Measurements from ENCODE around the gene SNTB2. TPM values are rescaled to one million over a fixed set of nuclear protein-coding genes. Genes with fewer than 3 reads are reported as not detected.

Gene SNTB2
- total and polyA plus RNA-seq, 2 of the 8 experiments (the other 6 are each of a cell fraction or from before 2014, with no cell fraction given), result 6.0 to 16.1 TPM

DNA sequence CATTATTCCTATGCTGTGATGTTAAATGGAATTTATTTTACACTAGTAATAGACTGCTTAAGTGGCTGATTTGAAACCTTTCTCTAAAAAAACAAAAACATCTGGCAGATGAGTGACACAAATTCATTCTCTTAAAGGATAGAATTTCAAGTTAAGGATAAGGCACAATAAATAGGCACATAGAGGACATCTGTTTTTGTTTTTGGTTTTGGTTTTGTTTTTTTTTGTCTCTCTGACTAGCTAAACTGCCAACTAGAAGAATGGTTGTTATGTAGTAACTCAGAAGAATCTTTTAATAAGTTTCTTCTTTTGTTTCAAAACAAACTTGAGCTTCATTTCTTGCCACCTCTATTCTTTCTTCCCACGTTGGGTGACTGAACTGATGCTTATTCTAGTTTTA lies 119.1 kb downstream of the SNTB2 start:
- FAIRE-seq, result no peak
- no peak overlapping the region for H3K4me3 ChIP-seq (ENCODE audit: extremely low read depth in 1 of 4, insufficient read depth in 2 of 4, low read depth in 3 of 4, low read length in 4 of 4)
- no peak overlapping the region for H3K27ac ChIP-seq (ENCODE audit: low read depth, low read length)

More for the DNA sequence above, 119.1 kb downstream of the SNTB2 start:
- Histone ChIP-seq H3K4ac (replicated peaks; ENCODE audit: insufficient read length, low read depth, low read length) (no peak overlapping the region), H3K4me2 (ENCODE audit: insufficient read depth in 1 of 2, low read depth in 2 of 2, low read length in 2 of 2) (no peak overlapping the region), H3K9me3 (ENCODE audit: insufficient read depth in 2 of 2, low read depth in 1 of 2, low read length in 1 of 2) (no peaks in the 10 kb centered on the region), H2BK120ac (replicated peaks; ENCODE audit: low read depth, low read length) (no peak overlapping the region), H2BK20ac (ENCODE audit: low read length) (no peak overlapping the region), H4K91ac (replicated peaks; ENCODE audit: insufficient read length, low read length) (no peak overlapping the region), H3K79me1 (ENCODE audit: low read depth, low read length) (no peaks in the 10 kb centered on the region), H3K4me1 (replicated peaks in 1 of 4; ENCODE audit: control insufficient read depth in 3 of 4, insufficient read depth in 4 of 4, low read length in 3 of 4) (peaks cover 0 to 3% (median 0%) of the 10 kb centered on the region in 4 experiments; a peak in 1 of 7 replicates), H3K18ac (ENCODE audit: extremely low read depth, low read length) (no peak overlapping the region), H3K9ac (replicated peaks in 1 of 4; ENCODE audit: extremely low read depth in 1 of 4, low read depth in 3 of 4, low read length in 3 of 4) (no peak overlapping the region), H3K23me2 (ENCODE audit: low read depth, low read length) (no peaks in the 10 kb centered on the region), H4K8ac (ENCODE audit: extremely low read depth, insufficient read depth, low read length) (no peak overlapping the region), H4K20me1 (replicated peaks in 1 of 2; ENCODE audit: control insufficient read depth in 1 of 2, insufficient read depth in 2 of 2, low read length in 2 of 2) (no peaks in the 10 kb centered on the region), H2BK15ac (ENCODE audit: low read length) (no peak overlapping the region), H2AK5ac (ENCODE audit: low read depth, low read length) (no peak overlapping the region), H3K36me3 (ENCODE audit: control insufficient read depth in 2 of 4, insufficient read depth in 4 of 4, low read length in 3 of 4) (peaks cover 0 to 4% (median 2%) of the 10 kb centered on the region in 4 experiments; a peak in 3 of 8 replicates), H4K5ac (ENCODE audit: insufficient read length, low read depth, low read length) (no peak overlapping the region), H3K27me3 (replicated peaks in 1 of 4; ENCODE audit: control insufficient read depth in 3 of 4, extremely low read depth in 1 of 4, insufficient read depth in 3 of 4, low read length in 3 of 4) (no peaks in the 10 kb centered on the region), H2BK5ac (ENCODE audit: low read depth, low read length) (no peak overlapping the region), H2AFZ (ENCODE audit: low read length) (no peak overlapping the region), H3K79me2 (ENCODE audit: control insufficient read depth in 1 of 2, insufficient read depth in 2 of 2, low read length in 2 of 2) (no peaks in the 10 kb centered on the region), H3K14ac (ENCODE audit: insufficient read length) (no peak overlapping the region), H3K23ac (ENCODE audit: insufficient read length) (no peak overlapping the region), H2BK12ac (ENCODE audit: low read depth, low read length) (no peak overlapping the region), H3K56ac (replicated peaks; ENCODE audit: insufficient read length, low read depth, low read length) (no peak overlapping the region)
- CTCF ChIA-PET (ENCODE audit: partially characterized antibody), result interaction anchor here (1.5 kb wide), 1 partner anchor 113 kb away, joined by 3 read pairs; no protein-coding TSS in a partner anchor
- POLR2A ChIA-PET (ENCODE audit: partially characterized antibody), result interaction anchor here (0.7 kb wide), 1 partner anchor 20 kb away, joined by 4 read pairs; no protein-coding TSS in a partner anchor
- TF ChIP-seq BRCA1 (IDR thresholded peaks at IDR 0.05; ENCODE audit: low read depth, low read length), result no peak
- TF ChIP-seq CTCF (IDR thresholded peaks at IDR 0.05; ENCODE audit: control extremely low read depth in 1 of 3, insufficient read depth in 1 of 3, low read depth in 1 of 3, low read length in 3 of 3), result no peak
- no peak for TF ChIP-seq PHF8 (conservative IDR thresholded peaks at IDR 0.05; ENCODE audit: low read depth, low read length)
- 82% methylated on average over 1 of the region's 1 CpG; no CpG with 5 or more reads in 1 of the 2 experiments for WGBS, 2 experiments (ENCODE audit: extremely low coverage in 1 of 2, insufficient coverage in 1 of 2, insufficient read length in 1 of 2, insufficient replicate concordance in 2 of 2, low coverage in 1 of 2, low lambda C conversion rate in 2 of 2, missing lambda C conversion rate in 1 of 2)
- no peak for DNase-seq (ENCODE audit: low read depth in 1 of 2, low spot score in 2 of 2)
